NCI-H1417 (cell line): Measurements from ENCODE around the gene GRIK4.
"Not testable (repeated sequence)": the region's sequence is repeated elsewhere in the genome, so short reads cannot be mapped to it uniquely, and the experiment has no call there.

Experiments used
- DNase-seq, 3 experiments: peaks; one replicate each; lab custom pipeline; 2025; lab: John Stamatoyannopoulos, UW

GRIK4 gene

GRCh38 chr11:120606211-120607010 lies 94.9 kb downstream of the GRIK4 start:
- DNase-seq: no peak

GRCh38 chr11:120608061-120608460 lies 96.5 kb downstream of the GRIK4 start:
- DNase-seq: no peak

- DNase-seq: peak in 2 of 3 experiments; percentile 24 to 65
Observed at GRCh38 chr11:120608760-120609211, 97.2 kb downstream of the GRIK4 start.

- DNase-seq: no peak
Observed at GRCh38 chr11:120610111-120610510, 98.6 kb downstream of the GRIK4 start.

GRCh38 chr11:120611581-120611980 lies 100.0 kb downstream of the GRIK4 start:
- no peak for DNase-seq

GRCh38 chr11:120612513-120613263 lies 101.1 kb downstream of the GRIK4 start:
- no peak for DNase-seq

GRCh38 chr11:120613264-120614226 lies 102.0 kb downstream of the GRIK4 start:
- no peak for DNase-seq

- no peak for DNase-seq
Observed at GRCh38 chr11:120615391-120615790, 103.8 kb downstream of the GRIK4 start.

GRCh38 chr11:120618399-120618798 lies 106.9 kb downstream of the GRIK4 start:
- DNase-seq: no peak

- peak in 2 of 3 experiments; percentile 34 to 75 for DNase-seq
Observed at GRCh38 chr11:120622189-120622875, 110.8 kb downstream of the GRIK4 start.

- not testable (repeated sequence) for DNase-seq
Observed at GRCh38 chr11:120624992-120625391, 113.4 kb downstream of the GRIK4 start.

- no peak for DNase-seq
Observed at GRCh38 chr11:120625565-120625964, 114.0 kb downstream of the GRIK4 start.

GRCh38 chr11:120626791-120627190 lies 115.2 kb downstream of the GRIK4 start:
- DNase-seq: no peak

GRCh38 chr11:120627327-120628163 lies 116.0 kb downstream of the GRIK4 start:
- no peak for DNase-seq

- no peak for DNase-seq
Observed at GRCh38 chr11:120629407-120630080, 118.0 kb downstream of the GRIK4 start.

GRCh38 chr11:120630122-120630521 lies 118.6 kb downstream of the GRIK4 start:
- DNase-seq: no peak

- no peak for DNase-seq
Observed at GRCh38 chr11:120632579-120632978, 121.0 kb downstream of the GRIK4 start.

- no peak for DNase-seq
Observed at GRCh38 chr11:120633616-120634393, 122.3 kb downstream of the GRIK4 start.

GRCh38 chr11:120634706-120635105 lies 123.2 kb downstream of the GRIK4 start:
- no peak for DNase-seq
